ENCODE results near the gene TAOK3. TPM values are rescaled to one million over a fixed set of nuclear protein-coding genes. Genes with fewer than 3 reads are reported as not detected.

TAOK3 gene
- total and polyA plus RNA-seq, 9 of the 15 experiments (the other 6 are each of a cell fraction or from before 2014, with no cell fraction given) = 24.3 to 83.5 (median 47.1) TPM

DNA sequence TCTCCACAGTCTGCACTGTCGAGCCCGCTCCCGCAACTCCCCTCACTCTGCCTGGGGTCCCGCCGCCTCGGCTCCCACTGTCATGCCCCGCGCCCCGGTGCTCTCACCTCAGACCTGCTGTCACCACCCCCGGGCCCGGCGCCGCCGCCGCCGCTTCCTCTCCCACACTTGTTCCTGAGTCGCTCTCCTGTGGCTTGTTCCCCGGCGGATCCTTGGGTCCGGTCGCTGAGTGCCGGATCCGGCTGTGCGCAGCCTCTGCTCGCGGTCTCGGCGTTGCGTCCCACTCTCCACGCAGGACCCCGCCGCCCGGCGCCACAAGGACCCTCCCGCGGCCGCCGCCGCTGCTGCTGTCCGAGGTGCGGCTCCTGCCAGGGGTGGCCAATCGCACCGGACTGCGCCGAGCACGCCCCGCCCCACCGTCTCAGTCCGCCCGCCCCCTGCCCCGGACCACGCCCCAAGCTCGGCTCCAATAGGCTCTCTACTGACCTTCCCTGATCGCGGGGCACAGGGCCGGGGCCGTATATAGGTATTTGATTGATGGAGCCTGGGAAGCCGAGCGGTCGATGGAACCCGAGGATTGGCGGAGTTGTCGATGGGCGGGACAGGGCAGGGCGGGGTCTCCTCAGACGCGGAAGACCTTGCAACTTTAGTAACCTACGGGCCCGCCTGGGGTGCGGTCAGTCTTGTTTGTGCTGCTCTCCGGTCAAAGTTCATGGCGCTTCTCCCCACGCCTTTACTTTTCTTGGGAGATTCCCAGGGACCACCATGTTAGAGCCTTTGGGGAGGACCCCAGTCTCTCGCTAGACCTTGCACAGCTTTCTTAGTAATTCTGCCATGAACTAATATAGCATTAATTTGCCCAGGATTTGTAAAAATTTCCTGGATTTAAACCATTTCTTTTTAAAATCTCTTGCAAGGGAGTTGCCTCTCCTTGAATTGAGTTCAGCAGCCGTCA, at the start of gene TAOK3 (continued):
- TF ChIP-seq RAD51 (IDR thresholded peaks at IDR 0.05; ENCODE audit: borderline replicate concordance, low read depth) = peak; percentile 51
- TF ChIP-seq ZNF174 (CRISPR knock-in tag; IDR thresholded peaks at IDR 0.05) = no peak
- no peak for TF ChIP-seq HDAC6 (IDR thresholded peaks at IDR 0.05; ENCODE audit: low read depth, low read length)
- TF ChIP-seq HNRNPK (IDR thresholded peaks at IDR 0.05; ENCODE audit: low read depth, low read length, poor library complexity, severe bottlenecking) = no peak
- TF ChIP-seq FOXA1 (IDR thresholded peaks at IDR 0.05; ENCODE audit: borderline replicate concordance) = no peak
- TF ChIP-seq SRSF7 (optimal IDR thresholded peaks at IDR 0.05; ENCODE audit: low read depth, low read length) = no peak
- TF ChIP-seq, protein P1, sequence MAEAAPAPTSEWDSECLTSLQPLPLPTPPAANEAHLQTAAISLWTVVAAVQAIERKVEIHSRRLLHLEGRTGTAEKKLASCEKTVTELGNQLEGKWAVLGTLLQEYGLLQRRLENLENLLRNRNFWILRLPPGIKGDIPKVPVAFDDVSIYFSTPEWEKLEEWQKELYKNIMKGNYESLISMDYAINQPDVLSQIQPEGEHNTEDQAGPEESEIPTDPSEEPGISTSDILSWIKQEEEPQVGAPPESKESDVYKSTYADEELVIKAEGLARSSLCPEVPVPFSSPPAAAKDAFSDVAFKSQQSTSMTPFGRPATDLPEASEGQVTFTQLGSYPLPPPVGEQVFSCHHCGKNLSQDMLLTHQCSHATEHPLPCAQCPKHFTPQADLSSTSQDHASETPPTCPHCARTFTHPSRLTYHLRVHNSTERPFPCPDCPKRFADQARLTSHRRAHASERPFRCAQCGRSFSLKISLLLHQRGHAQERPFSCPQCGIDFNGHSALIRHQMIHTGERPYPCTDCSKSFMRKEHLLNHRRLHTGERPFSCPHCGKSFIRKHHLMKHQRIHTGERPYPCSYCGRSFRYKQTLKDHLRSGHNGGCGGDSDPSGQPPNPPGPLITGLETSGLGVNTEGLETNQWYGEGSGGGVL (CRISPR knock-in tag; IDR thresholded peaks at IDR 0.05) = no peak
- no peak for TF ChIP-seq GTF2A2 (tag; IDR thresholded peaks at IDR 0.05)
- peak; percentile 82 for TF ChIP-seq MBD2 (IDR thresholded peaks at IDR 0.05; ENCODE audit: borderline replicate concordance, low read depth)
- no peak for TF ChIP-seq NFRKB (IDR thresholded peaks at IDR 0.05; ENCODE audit: low read depth)
- TF ChIP-seq RNF2 (IDR thresholded peaks at IDR 0.05) = 0 out of 2 replicates have a peak, but pooled peaks have one; percentile 45
- 0 out of 4 replicates have a peak, but pooled peaks of 1 of the 2 experiments have one; percentile 2 for TF ChIP-seq RAD21 (CRISPR knock-in tag; conservative IDR thresholded peaks at IDR 0.05 in 1 of 2, IDR thresholded peaks at IDR 0.05 in 1 of 2)
- no peak for TF ChIP-seq BRF1 (IDR thresholded peaks at IDR 0.05; ENCODE audit: borderline replicate concordance, extremely low read depth, insufficient read length)
- TF ChIP-seq, protein P2, sequence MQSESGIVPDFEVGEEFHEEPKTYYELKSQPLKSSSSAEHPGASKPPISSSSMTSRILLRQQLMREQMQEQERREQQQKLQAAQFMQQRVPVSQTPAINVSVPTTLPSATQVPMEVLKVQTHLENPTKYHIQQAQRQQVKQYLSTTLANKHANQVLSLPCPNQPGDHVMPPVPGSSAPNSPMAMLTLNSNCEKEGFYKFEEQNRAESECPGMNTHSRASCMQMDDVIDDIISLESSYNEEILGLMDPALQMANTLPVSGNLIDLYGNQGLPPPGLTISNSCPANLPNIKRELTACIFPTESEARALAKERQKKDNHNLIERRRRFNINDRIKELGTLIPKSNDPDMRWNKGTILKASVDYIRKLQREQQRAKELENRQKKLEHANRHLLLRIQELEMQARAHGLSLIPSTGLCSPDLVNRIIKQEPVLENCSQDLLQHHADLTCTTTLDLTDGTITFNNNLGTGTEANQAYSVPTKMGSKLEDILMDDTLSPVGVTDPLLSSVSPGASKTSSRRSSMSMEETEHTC (IDR thresholded peaks at IDR 0.05) = no peak
- TF ChIP-seq TBL1XR1 (IDR thresholded peaks at IDR 0.05; ENCODE audit: low read length in 2 of 2) = peak in 1 of 2 experiments; percentile 46; a peak in 1 of 4 replicates
- 0 out of 2 replicates have a peak, but pooled peaks have one; percentile 47 for TF ChIP-seq THRAP3 (IDR thresholded peaks at IDR 0.05; ENCODE audit: borderline replicate concordance)
- TF ChIP-seq, protein P3, sequence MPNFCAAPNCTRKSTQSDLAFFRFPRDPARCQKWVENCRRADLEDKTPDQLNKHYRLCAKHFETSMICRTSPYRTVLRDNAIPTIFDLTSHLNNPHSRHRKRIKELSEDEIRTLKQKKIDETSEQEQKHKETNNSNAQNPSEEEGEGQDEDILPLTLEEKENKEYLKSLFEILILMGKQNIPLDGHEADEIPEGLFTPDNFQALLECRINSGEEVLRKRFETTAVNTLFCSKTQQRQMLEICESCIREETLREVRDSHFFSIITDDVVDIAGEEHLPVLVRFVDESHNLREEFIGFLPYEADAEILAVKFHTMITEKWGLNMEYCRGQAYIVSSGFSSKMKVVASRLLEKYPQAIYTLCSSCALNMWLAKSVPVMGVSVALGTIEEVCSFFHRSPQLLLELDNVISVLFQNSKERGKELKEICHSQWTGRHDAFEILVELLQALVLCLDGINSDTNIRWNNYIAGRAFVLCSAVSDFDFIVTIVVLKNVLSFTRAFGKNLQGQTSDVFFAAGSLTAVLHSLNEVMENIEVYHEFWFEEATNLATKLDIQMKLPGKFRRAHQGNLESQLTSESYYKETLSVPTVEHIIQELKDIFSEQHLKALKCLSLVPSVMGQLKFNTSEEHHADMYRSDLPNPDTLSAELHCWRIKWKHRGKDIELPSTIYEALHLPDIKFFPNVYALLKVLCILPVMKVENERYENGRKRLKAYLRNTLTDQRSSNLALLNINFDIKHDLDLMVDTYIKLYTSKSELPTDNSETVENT (CRISPR knock-in tag; IDR thresholded peaks at IDR 0.05) = peak; percentile 44
- TF ChIP-seq MCM5 (IDR thresholded peaks at IDR 0.05; ENCODE audit: low read depth) = no peak

All from K562 (cell line).